IPS DF 19.7 (cell line): ENCODE measurements around the gene MRTFA.
"Not testable (repeated sequence)": the region's sequence is repeated elsewhere in the genome, so short reads cannot be mapped to it uniquely, and the experiment has no call there.

Source experiments
- DNase-seq: peaks from one replicate; pipeline ENCODE4 v3.0.0-alpha.2; 2013; ENCODE audit warnings: low read depth, low spot score

Gene MRTFA

DNA sequence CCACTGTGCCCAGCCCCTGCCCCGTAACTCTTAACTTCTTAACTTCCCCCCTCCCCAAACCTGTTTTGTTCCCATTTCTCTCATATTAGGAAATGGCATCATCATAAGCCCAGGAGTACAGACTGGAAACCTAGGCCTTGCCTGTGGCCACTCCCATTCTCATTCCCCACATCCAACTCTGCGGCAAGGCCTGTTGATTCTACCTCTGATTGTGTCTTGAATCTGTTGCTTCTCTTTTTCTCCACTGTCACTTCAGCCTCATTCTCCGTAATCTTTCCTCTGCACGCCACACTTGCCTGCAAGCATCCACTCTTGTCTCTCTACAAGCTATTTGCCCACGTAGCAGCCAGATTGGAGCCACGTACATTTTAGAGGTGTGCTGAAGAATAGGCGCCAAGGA lies 240.9 kb downstream of the MRTFA start:
- DNase-seq = no peak

DNA sequence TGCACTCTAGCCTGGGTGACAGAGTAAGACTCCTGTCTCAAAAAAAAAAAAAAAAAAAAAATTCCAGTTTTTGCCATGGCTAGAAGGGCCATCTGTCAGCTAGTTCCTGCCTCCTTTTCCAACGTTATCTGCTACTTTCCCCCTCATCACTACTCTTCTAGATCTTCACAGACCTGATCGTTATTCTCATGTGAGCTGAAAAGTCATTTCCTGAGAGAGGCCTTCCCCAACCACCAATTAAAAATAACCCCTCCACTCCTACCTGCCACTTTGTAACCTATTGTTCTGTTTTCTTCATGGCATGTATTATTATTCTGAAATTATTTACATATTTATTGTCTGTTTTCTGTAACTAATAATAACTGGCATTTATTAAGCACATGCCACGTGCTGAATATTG lies 241.9 kb downstream of the MRTFA start:
- DNase-seq = no peak

- DNase-seq = no peak
Measured at GRCh38 chr22:40392618-40393017, 243.9 kb downstream of the MRTFA start.

- no peak for DNase-seq
Measured at GRCh38 chr22:40391417-40391816, 245.1 kb downstream of the MRTFA start.

GRCh38 chr22:40388231-40388630 lies 248.3 kb downstream of the MRTFA start:
- DNase-seq = no peak

GRCh38 chr22:40387746-40388145 lies 248.8 kb downstream of the MRTFA start:
- no peak for DNase-seq

DNA sequence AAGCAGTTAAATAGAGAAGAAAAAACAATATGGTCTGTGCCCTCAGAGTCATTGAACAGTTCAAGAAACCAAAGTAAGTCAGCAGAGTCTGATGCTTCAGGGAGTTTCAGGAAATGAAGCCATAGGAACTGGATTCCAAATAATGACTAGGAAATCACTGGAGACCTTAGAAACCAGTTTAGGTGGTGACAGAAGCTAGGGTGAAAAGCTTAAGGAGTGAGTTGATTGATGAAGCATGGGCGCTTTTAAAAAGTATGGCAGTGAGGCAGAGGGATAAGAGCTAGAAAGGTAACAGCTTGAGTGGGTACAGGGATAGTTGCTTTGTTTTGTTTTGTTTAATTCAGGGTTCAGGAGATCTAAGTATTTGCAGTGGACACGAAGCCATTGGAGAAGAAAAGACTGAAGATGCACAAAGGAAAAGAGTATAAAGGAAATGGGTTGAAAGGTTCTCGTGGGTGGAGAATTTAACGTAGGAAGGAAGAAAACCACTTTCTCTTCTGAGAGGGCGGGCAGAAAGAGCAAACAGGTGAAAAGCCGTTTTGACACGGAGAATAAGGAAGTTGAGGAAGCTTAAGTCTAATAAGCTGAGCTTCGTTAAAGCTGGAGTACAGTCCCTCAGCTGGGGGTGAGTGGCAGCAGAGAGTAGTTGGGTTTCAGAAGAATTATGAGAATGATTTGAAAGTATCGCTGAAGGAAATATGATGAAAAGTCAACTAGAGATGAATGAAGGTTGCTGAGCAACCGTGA lies 251.3 kb downstream of the MRTFA start:
- DNase-seq = no peak

DNA sequence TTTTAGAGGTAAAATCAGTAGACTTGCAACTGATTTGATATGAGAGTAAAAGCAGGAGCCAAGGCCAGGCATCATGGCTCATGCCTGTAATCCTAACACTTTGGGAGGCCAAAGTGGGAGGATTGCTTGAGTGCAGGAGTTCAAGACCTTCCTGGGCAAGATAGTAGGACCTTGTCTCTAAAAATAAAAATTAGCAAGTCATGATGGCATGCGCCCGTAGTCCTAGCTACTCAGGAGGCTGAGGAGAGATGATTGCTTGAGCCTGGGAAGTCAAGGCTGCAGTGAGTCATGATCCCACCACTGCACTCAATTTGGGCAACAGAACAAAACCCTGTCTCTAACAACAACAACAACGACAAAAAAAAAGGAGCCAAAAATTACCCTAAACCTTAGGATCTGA lies 252.6 kb downstream of the MRTFA start:
- no peak for DNase-seq

DNA sequence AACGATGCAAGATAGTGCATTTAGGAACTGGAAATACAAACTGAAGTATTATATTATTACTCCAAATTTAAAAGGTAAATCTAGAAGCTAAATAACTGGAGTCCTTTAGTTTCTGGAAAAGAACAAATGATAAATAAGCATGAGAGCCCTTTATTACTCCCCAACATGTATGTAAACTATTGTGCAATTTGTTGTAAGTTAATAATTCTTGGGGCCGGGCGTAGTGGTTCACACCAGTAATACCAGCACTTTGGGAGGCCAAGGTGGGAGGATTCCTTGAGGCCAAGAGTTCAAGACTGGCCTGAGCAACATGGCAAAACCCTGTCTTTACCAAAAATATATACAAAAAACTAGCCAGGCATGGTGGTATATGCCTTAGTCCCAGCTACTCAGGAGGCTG lies 255.1 kb downstream of the MRTFA start:
- no peak for DNase-seq

- DNase-seq = not testable (repeated sequence)
Measured at GRCh38 chr22:40378448-40378847, 258.1 kb downstream of the MRTFA start.

DNA sequence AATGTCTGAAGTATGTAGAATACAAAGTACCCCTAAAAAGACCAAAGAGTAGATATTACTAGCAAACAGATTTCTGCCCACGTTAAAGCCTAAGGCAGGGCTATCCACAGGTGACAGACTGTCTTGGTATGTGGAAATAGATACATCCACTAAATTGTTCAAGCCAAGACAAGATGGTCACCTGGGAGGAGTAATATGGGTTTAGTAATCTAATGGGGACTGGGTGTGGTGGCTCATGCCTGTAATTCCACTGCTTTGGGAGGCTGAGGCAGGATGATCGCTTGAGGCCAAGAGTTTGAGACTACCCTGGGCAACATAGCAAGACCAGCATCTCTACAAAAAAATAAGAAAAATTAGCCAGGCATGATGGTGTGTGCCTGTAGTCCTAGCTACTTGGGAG lies 258.6 kb downstream of the MRTFA start:
- no peak for DNase-seq

DNA sequence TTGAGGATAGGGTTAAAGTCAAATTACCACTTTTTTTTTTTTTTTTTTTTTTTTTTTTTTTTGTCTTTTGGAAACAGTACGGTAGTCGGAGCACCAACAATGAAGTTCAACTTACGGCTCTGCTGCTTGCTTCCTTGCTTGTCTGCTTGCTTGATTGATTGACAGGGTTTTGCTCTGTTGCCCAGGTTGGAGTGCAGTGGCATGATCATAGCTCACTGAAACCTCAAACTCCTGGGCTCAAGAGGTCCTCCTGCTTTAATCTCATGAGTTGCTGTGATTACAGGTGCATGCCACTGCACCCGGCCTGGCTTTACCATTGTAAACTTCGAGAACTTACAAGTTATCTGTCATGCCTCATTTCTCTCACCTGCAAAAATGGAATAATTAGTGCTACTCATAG lies 260.4 kb downstream of the MRTFA start:
- no peak for DNase-seq

DNA sequence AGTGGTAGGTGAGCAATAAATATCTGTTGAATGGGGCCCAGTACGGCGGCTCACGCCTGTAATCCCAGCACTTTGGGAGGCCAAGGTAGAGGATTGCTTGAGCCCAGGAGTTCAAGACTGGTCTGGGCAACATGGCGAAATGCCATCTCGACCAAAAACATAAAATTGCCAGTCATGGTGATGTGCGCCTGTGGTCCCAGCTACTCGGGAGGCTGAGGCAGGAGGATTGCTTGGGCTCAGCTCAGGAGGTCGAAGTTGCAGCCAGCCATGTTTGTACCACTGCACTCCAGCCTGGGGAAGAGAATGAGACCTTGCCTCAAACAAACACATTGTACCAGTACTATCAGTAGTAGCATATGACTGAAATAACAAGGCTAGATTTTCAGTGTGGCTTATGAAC lies 262.0 kb downstream of the MRTFA start:
- DNase-seq = no peak

DNA sequence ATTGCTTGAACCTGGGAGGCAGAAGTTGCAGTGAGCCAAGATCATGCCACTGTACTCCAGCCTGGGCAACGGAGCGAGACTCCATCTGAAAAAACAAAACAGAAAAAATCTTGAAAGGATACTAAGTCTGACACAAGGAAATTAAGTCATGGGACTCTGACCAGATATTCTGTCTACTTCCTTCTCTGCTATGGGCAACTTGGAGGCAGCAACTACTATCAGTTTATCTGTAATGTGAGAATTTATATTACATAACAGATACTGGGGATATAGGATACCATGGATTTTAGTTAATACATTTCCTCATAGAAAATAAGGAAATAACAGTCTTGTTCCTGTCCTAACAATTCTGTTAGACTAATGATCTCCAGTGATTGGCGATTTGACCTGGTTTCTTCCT lies 267.7 kb downstream of the MRTFA start:
- no peak for DNase-seq

- DNase-seq = no peak
Measured at GRCh38 chr22:40368016-40368415, 268.5 kb downstream of the MRTFA start.

DNA sequence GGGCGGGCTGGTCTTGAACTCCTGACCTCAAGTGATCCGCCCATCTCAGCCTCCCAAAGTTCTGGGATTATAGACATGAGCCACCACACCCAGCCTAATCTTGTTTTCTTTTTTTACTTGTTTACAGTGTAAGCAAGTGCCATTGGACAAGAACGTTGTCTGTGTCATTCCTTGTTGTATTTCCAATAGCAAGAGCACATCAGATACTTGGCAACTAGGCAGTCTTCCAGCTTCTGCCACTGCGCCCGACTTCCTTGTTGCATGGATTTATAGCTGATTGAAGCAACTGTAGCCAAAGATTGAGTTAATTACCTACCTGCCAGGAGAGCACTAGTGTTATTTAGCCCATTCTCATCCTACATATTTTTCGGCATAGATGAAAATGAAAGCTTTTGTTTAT lies 269.2 kb downstream of the MRTFA start:
- DNase-seq = no peak

DNA sequence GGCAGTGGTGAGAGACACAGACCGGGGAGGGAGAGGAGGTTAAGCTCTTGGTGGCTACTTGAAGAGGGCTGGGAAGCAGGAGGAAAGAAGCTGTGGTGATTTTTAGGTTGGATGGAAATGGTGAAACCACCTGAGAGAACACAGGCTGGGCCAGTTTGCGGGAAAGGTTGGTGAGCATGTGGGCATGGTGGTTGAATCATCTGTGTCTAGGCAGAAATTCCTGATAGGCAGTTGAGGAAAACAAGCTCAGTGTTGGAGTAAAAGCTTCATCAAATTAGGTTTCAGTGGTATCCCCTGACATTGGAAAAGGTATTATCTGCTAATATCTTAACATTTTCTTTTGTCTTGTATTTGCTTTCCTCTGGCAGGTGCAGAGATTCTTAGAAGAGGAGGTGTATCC lies 270.5 kb downstream of the MRTFA start:
- no peak for DNase-seq

DNA sequence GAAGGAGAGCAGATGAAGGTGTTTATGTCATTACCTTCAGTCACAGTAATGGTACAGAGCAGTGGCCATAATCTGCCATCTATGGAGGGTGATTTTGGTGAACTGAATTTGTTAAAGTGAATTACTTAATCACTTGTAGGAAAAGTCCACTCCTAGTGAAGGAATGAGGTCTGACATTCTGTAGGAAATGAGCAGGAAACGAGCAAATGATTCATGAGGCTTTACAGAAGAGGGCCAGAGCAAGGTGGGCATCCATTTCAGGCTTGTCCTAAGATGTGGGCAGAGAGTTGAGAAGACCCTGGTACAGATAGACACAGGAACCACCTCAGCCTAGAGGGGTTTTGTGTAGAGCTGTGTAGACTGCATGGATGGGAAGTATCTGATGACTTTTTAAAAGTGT lies 272.1 kb downstream of the MRTFA start:
- no peak for DNase-seq

- no peak for DNase-seq
Measured at GRCh38 chr22:40363059-40363458, 273.5 kb downstream of the MRTFA start.

DNA sequence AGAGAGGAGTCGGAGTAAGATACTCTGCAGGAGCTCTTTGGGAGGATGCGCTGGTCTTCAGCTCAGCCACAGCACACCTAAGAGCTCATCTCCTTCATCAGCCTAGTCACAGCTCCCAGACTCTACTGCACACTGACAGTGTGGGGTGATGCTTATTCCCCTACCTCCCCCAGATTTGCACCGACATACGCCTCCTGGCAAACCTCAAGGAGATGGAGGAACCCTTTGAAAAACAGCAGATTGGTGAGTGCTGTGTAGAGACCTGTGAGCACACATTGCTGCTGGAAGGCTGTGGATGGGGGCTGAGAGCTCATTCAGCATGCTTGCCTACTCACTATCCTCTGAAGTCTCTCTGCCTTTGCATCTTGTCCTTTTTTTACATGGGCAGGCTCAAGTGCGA lies 275.4 kb downstream of the MRTFA start:
- no peak for DNase-seq
